ENCODE data around the gene HERC4. TPM values are rescaled to one million over a fixed set of nuclear protein-coding genes. Genes with fewer than 3 reads are reported as not detected.

HERC4 gene
- total and polyA plus RNA-seq, 10 donors: 18.2 to 124 (median 89.0) TPM

DNA sequence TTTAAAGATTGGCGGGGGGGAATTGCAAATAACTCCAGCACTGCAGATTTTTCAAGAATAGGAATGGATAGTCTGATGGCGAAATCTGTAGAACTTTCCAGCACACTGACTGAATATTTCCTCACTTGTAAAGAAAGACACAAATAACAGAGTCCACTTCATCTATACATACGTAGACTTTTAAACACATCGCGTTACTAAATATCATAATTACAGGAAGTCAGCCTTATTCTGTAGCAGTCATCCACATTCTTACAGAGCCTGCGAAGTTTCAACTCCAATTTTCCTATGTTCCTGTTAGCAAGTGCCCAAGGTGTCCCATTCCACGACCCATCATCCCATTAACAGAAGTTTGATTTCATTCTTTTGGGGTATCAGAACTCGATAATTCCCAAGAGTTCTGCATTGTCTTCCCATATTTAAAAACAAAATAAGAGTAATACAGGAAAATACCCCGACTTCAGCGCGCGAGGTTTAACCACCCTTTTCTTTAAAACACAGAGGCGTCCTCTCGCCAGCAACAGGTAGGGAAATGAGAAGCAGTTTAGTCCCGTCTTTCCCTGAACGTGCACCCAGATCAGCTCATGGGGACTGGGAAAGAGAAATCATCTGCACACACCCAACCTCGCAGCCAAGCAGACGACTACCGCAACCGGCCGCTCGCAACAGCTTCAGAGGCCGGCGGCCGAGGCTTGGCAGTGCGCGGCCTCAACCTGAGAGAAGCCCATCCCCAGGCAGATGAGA is 880 bp downstream of the HERC4 start:
- TF ChIP-seq POLR2A (IDR thresholded peaks at IDR 0.05) (no peak), POLR2AphosphoS5 (IDR thresholded peaks at IDR 0.05) (no peak)
- TF ChIP-seq, protein P1, sequence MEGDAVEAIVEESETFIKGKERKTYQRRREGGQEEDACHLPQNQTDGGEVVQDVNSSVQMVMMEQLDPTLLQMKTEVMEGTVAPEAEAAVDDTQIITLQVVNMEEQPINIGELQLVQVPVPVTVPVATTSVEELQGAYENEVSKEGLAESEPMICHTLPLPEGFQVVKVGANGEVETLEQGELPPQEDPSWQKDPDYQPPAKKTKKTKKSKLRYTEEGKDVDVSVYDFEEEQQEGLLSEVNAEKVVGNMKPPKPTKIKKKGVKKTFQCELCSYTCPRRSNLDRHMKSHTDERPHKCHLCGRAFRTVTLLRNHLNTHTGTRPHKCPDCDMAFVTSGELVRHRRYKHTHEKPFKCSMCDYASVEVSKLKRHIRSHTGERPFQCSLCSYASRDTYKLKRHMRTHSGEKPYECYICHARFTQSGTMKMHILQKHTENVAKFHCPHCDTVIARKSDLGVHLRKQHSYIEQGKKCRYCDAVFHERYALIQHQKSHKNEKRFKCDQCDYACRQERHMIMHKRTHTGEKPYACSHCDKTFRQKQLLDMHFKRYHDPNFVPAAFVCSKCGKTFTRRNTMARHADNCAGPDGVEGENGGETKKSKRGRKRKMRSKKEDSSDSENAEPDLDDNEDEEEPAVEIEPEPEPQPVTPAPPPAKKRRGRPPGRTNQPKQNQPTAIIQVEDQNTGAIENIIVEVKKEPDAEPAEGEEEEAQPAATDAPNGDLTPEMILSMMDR (IDR thresholded peaks at IDR 0.05 in 8 of 11, conservative IDR thresholded peaks at IDR 0.05 in 3 of 11): no peak
- intact Hi-C loops (cut with DNase I; ENCODE audit: low total_unique reads): no loop called here
- Histone ChIP-seq H3K9me3 (no peaks in the 10 kb centered on the region), H3K4me3 (peak overlapping the region; percentile 63 to 94 (median 82)), H3K36me3 (peaks cover 0 to 22% (median 11%) of the 10 kb centered on the region in 6 donors), H3K4me1 (peaks cover 26 to 57% (median 43%) of the 10 kb centered on the region in 6 donors), H3K27ac (peak overlapping the region; percentile 93 to 100 (median 100)), H3K27me3 (replicated peaks in 1 of 7) (no peaks in the 10 kb centered on the region)
- no peak for DNase-seq
- 1% methylated on average over 17 to 27 of the region's 27 CpGs for WGBS, 5 donors

DNA sequence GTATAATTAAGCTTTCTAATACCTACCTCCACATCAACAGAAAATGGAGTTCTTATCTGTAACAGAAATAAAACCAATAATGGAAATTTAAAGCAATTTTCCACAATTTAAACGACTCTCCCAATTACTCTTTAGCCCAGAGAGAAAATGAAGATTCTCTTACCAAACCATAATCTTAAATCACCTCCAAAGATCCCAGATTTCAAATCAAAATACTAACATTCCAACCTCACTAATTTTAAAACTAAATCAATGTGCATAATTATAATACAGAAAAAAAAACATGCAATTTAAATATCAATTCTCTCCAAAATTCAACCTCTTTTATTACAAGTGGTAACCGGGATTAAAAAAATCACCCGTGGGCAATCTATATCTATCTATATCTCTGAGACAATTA is 1.5 kb downstream of the HERC4 start:
- DNase-seq: no peak
- intact Hi-C loops (cut with DNase I; ENCODE audit: low total_unique reads): no loop called here
- TF ChIP-seq, protein P1 (IDR thresholded peaks at IDR 0.05 in 8 of 11, conservative IDR thresholded peaks at IDR 0.05 in 3 of 11): no peak
- TF ChIP-seq POLR2A (IDR thresholded peaks at IDR 0.05) (no peak), POLR2AphosphoS5 (IDR thresholded peaks at IDR 0.05) (no peak)
- WGBS, 5 donors: 12 to 19% (median 17%) methylated on average over 3 of the region's 3 CpGs
- H3K4me1 ChIP-seq: peaks cover 26 to 63% (median 44%) of the 10 kb centered on the region in 6 donors
- H3K27me3 ChIP-seq (replicated peaks in 1 of 7): no peaks in the 10 kb centered on the region
- peak overlapping the region; percentile 63 to 94 (median 82) for H3K4me3 ChIP-seq
- no peaks in the 10 kb centered on the region for H3K9me3 ChIP-seq
- H3K36me3 ChIP-seq: peaks cover 0 to 26% (median 14%) of the 10 kb centered on the region in 6 donors
- peak overlapping the region in 7 of 8 donors; percentile 98 to 100 (median 100) for H3K27ac ChIP-seq

DNA sequence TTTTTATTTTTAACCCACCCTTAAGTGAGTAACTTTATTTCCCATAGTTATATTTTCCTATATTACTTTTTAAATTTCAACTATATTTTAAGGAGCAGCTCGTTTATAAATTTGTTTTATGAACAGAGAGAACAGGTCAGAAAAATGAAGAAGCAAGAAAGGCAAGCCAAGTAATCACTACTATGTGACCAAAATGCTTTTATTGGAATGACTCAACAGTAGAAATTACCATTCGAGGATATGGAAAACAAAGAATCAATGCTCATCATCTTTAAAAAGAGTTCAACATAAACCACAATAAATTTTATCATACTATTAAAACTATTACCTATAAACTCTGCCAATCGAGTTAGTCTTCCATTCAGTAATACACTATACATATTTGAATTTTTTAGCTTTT is 7.6 kb downstream of the HERC4 start:
- H3K27ac ChIP-seq: no peak overlapping the region
- intact Hi-C loops (cut with DNase I; ENCODE audit: low total_unique reads): no loop called here
- H3K9me3 ChIP-seq: no peaks in the 10 kb centered on the region
- H3K27me3 ChIP-seq (replicated peaks in 1 of 7): no peaks in the 10 kb centered on the region
- no peak for TF ChIP-seq POLR2AphosphoS5 (IDR thresholded peaks at IDR 0.05)
- TF ChIP-seq, protein P1 (IDR thresholded peaks at IDR 0.05 in 8 of 11, conservative IDR thresholded peaks at IDR 0.05 in 3 of 11): no peak
- no peak for TF ChIP-seq POLR2A (IDR thresholded peaks at IDR 0.05)
- peaks cover 0 to 80% (median 19%) of the 10 kb centered on the region in 6 donors for H3K36me3 ChIP-seq
- WGBS, 5 donors: 73 to 86% (median 80%) methylated on average over 3 of the region's 3 CpGs
- DNase-seq: no peak
- peaks cover 12 to 55% (median 30%) of the 10 kb centered on the region in 6 donors for H3K4me1 ChIP-seq
- no peak overlapping the region for H3K4me3 ChIP-seq

DNA sequence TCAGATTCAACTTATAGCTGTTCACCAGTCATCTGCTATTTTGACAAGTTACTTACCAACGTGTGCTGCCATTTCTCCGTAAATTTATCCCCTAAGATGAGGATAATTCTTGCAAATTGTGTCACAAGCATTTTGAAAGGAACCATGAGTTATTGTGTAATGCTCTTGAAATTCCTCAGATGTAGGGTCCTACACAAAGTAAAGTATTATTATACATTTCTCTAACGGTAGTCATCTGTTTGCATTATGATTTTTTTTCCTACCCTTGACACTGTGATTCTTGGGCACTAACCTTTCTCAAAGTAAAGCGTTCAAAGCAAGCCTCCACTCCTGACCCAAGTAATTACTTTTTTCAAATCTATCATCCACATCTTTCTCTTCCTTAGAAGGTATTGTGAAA is 8.1 kb downstream of the HERC4 start:
- Histone ChIP-seq H3K36me3 (peaks cover 0 to 83% (median 19%) of the 10 kb centered on the region in 6 donors), H3K27ac (no peak overlapping the region), H3K4me3 (no peak overlapping the region), H3K4me1 (peaks cover 8 to 50% (median 25%) of the 10 kb centered on the region in 6 donors), H3K9me3 (no peaks in the 10 kb centered on the region), H3K27me3 (replicated peaks in 1 of 7) (no peaks in the 10 kb centered on the region)
- no peak for DNase-seq
- WGBS, 5 donors: 63 to 73% (median 67%) methylated on average over 4 of the region's 4 CpGs
- intact Hi-C loops (cut with DNase I; ENCODE audit: low total_unique reads): no loop called here
- TF ChIP-seq, protein P1 (IDR thresholded peaks at IDR 0.05 in 8 of 11, conservative IDR thresholded peaks at IDR 0.05 in 3 of 11): no peak
- TF ChIP-seq POLR2A (IDR thresholded peaks at IDR 0.05) (no peak), POLR2AphosphoS5 (IDR thresholded peaks at IDR 0.05) (no peak)

Data from spleen (tissue), 11 donors.